Measurements from ENCODE around the gene KCTD1. TPM values are rescaled to one million over a fixed set of nuclear protein-coding genes. Genes with fewer than 3 reads are reported as not detected.

Gene KCTD1
- total RNA-seq, 4 donors from 2014 or later = 4.7 to 6.0 (median 5.2) TPM

GRCh38 chr18:26471027-26471426 is 77.3 kb downstream of the KCTD1 start:
- peak overlapping the region in 2 of 4 donors; percentile 51 to 67 for H3K27ac ChIP-seq
- in situ Hi-C loops (cut with MboI; ENCODE audit: low sequenced_read_pairs in 4 of 4) = no loop called here
- no peak for ATAC-seq
- TF ChIP-seq CTCF (IDR thresholded peaks at IDR 0.05 in 4 of 5, conservative IDR thresholded peaks at IDR 0.05 in 1 of 5) (no peak), POLR2A (IDR thresholded peaks at IDR 0.05) (no peak)
- H3K9me3 ChIP-seq = no peaks in the 10 kb centered on the region
- DNase-seq = no peak
- intact Hi-C loops (cut with DNase I; ENCODE audit: low total_unique reads) = no loop called here
- peaks cover 0 to 4% of the 10 kb centered on the region in 2 donors for H3K36me3 ChIP-seq
- H3K4me3 ChIP-seq = no peak overlapping the region
- H3K4me1 ChIP-seq = peaks cover 7 to 16% of the 10 kb centered on the region in 2 donors
- no peaks in the 10 kb centered on the region for H3K27me3 ChIP-seq

GRCh38 chr18:26470011-26470637 is 78.2 kb downstream of the KCTD1 start:
- Histone ChIP-seq H3K36me3 (no peaks in the 10 kb centered on the region), H3K9me3 (no peaks in the 10 kb centered on the region), H3K4me3 (no peak overlapping the region), H3K27ac (peak overlapping the region in 3 of 4 donors; percentile 42 to 67 (median 51)), H3K4me1 (peaks cover 7 to 16% of the 10 kb centered on the region in 2 donors), H3K27me3 (no peaks in the 10 kb centered on the region)
- in situ Hi-C loops (cut with MboI; ENCODE audit: low sequenced_read_pairs in 4 of 4) (no loop called here), intact Hi-C loops (cut with DNase I; ENCODE audit: low total_unique reads) (no loop called here)
- peak; percentile 33 to 39 for DNase-seq
- TF ChIP-seq CTCF (IDR thresholded peaks at IDR 0.05 in 4 of 5, conservative IDR thresholded peaks at IDR 0.05 in 1 of 5) = no peak
- no peak for TF ChIP-seq POLR2A (IDR thresholded peaks at IDR 0.05)
- ATAC-seq = peak; percentile 86 to 94

- DNase-seq (no peak), ATAC-seq (no peak)
- no peak overlapping the region for H3K27ac ChIP-seq
- no peaks in the 10 kb centered on the region for H3K36me3 ChIP-seq
- intact Hi-C loops (cut with DNase I; ENCODE audit: low total_unique reads) (no loop called here), in situ Hi-C loops (cut with MboI; ENCODE audit: low sequenced_read_pairs in 4 of 4) (no loop called here)
- H3K4me3 ChIP-seq = no peak overlapping the region
- H3K27me3 ChIP-seq = no peaks in the 10 kb centered on the region
- H3K4me1 ChIP-seq = peaks cover 7 to 16% of the 10 kb centered on the region in 2 donors
- no peak for TF ChIP-seq POLR2A (IDR thresholded peaks at IDR 0.05)
- TF ChIP-seq CTCF (IDR thresholded peaks at IDR 0.05 in 4 of 5, conservative IDR thresholded peaks at IDR 0.05 in 1 of 5) = peak in 3 of 5 experiments; percentile 19 to 44 (median 20)
- no peaks in the 10 kb centered on the region for H3K9me3 ChIP-seq
Measured at GRCh38 chr18:26468931-26469340, 79.4 kb downstream of the KCTD1 start.

DNA sequence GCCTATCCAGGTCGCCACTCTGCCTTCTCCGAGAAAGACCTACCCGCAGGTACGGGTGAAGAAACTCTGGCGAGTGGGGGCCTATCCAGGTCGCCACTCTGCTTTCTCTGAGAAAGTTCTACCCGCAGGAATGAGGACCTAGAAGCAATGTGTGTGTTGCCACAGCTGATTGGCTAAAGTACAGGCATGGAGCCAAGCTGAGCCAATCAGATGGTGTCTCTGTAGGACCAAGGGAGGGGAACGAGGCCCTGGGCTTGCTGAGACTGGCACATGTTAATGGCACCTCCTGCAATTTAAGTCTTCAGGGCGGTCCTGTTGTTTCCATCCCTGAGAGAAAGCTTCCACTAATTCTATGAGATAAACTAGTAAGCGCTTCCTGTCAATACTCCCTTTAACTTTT is 82.3 kb downstream of the KCTD1 start:
- DNase-seq = no peak
- no peak for ATAC-seq
- intact Hi-C loops (cut with DNase I; ENCODE audit: low total_unique reads) = no loop called here
- no peaks in the 10 kb centered on the region for H3K27me3 ChIP-seq
- in situ Hi-C loops (cut with MboI; ENCODE audit: low sequenced_read_pairs in 4 of 4) = no loop called here
- H3K36me3 ChIP-seq = no peaks in the 10 kb centered on the region
- H3K27ac ChIP-seq = no peak overlapping the region
- peaks cover 7 to 16% of the 10 kb centered on the region in 2 donors for H3K4me1 ChIP-seq
- TF ChIP-seq CTCF (IDR thresholded peaks at IDR 0.05 in 4 of 5, conservative IDR thresholded peaks at IDR 0.05 in 1 of 5) = no peak
- TF ChIP-seq POLR2A (IDR thresholded peaks at IDR 0.05) = no peak
- H3K9me3 ChIP-seq = no peaks in the 10 kb centered on the region
- no peak overlapping the region for H3K4me3 ChIP-seq

DNA sequence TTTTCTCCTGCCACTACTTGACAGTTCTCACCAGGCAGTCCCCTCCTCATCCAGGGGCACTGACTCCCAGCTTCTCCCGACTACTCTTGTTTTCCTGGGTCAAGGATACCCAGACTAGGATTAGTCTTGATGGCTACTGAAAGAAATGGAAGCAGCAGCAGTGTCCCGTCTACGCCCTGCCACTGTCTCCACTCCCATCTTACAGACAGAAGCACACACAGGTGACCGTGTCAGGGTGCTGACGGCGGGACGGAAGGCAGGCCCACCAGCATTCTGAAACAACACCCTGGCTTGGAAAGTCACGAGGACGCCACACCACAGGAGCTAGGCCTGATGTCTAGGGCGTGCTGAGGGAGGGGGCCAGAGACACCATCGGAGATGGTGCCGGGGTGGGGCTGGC is 82.9 kb downstream of the KCTD1 start:
- Histone ChIP-seq H3K27ac (no peak overlapping the region), H3K4me3 (no peak overlapping the region), H3K36me3 (no peaks in the 10 kb centered on the region), H3K27me3 (no peaks in the 10 kb centered on the region), H3K4me1 (peaks cover 7 to 16% of the 10 kb centered on the region in 2 donors), H3K9me3 (no peaks in the 10 kb centered on the region)
- intact Hi-C loops (cut with DNase I; ENCODE audit: low total_unique reads) = no loop called here
- ATAC-seq = no peak
- no peak for TF ChIP-seq POLR2A (IDR thresholded peaks at IDR 0.05)
- no peak for TF ChIP-seq CTCF (IDR thresholded peaks at IDR 0.05 in 4 of 5, conservative IDR thresholded peaks at IDR 0.05 in 1 of 5)
- DNase-seq = no peak
- in situ Hi-C loops (cut with MboI; ENCODE audit: low sequenced_read_pairs in 4 of 4) = no loop called here
